GM12865 (cell line): ENCODE results near the gene DCAF15.

Experiments used
- DNase-seq: peaks from one replicate; pipeline ENCODE4 v3.0.0; 2010; ENCODE audit warnings: low read depth
- H3K4me3 ChIP-seq: 2 replicates; pipeline ENCODE4 v1.5.1; 2011; ENCODE audit warnings: mild to moderate bottlenecking, low read depth, low read length, control low read depth
- TF ChIP-seq, protein P1 (sequence below): IDR thresholded peaks from 2 replicates; pipeline ENCODE4 v1.5.1; 2011; ENCODE audit warnings: low read length, control low read depth, low read depth, inconsistent platforms; ENCODE audit not compliant: insufficient read depth; ENCODE audit errors: missing control alignments

Gene DCAF15

DNA sequence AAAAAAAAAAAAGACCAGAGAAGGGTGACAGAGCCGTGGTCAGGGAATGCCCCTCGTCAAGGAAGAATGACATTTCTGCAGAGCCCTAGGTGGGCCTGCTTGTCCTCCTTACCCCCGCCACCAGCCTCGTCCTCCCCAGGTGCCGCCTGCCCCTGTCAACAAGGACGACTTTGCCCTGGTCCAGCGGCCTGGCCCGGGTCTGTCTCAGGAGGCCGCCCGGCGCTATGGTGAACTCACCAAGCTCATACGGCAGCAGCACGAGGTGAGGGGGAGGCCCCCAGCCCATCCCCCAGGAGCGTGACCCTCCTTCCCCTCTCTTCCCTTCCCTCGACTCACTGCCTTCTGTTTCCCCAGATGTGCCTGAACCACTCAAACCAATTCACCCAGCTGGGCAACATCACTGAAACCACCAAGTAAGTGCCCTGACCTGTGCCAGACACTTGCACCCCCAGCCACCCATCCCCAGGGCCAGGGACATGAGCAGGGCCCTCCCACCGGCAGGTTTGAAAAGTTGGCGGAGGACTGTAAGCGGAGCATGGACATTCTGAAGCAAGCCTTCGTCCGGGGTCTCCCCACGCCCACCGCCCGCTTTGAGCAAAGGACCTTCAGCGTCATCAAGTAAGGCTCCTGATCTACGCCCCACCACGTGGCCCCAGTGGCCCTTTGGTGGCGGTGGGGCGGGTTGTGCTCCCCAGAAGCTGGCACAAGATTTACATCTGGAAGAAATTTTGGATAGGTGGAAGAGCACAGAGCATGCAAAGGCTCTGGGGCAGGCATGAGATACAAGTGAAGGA, 28.9 kb upstream of the DCAF15 start:
- no peak for DNase-seq
- TF ChIP-seq, protein P1, sequence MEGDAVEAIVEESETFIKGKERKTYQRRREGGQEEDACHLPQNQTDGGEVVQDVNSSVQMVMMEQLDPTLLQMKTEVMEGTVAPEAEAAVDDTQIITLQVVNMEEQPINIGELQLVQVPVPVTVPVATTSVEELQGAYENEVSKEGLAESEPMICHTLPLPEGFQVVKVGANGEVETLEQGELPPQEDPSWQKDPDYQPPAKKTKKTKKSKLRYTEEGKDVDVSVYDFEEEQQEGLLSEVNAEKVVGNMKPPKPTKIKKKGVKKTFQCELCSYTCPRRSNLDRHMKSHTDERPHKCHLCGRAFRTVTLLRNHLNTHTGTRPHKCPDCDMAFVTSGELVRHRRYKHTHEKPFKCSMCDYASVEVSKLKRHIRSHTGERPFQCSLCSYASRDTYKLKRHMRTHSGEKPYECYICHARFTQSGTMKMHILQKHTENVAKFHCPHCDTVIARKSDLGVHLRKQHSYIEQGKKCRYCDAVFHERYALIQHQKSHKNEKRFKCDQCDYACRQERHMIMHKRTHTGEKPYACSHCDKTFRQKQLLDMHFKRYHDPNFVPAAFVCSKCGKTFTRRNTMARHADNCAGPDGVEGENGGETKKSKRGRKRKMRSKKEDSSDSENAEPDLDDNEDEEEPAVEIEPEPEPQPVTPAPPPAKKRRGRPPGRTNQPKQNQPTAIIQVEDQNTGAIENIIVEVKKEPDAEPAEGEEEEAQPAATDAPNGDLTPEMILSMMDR: no peak
- no peak overlapping the region for H3K4me3 ChIP-seq

DNA sequence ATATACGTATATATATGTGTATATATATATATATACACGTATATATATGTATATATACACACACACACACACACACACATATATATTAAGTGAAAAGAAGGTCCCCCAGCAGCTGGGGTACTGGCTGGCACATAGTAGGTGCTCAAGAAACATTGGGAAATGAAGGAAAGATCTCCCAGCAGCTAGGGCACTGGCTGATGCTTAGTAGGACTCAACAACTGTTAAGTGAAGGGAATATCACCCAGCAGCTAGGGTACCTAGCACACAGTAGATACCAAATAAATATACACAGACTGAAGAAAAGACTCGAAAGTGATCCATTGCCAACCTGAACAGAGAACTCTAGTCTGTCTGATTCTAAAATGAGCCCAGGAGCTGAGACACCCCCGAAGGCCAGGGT, 26.3 kb upstream of the DCAF15 start:
- no peak overlapping the region for H3K4me3 ChIP-seq
- TF ChIP-seq, protein P1: no peak
- no peak for DNase-seq

DNA sequence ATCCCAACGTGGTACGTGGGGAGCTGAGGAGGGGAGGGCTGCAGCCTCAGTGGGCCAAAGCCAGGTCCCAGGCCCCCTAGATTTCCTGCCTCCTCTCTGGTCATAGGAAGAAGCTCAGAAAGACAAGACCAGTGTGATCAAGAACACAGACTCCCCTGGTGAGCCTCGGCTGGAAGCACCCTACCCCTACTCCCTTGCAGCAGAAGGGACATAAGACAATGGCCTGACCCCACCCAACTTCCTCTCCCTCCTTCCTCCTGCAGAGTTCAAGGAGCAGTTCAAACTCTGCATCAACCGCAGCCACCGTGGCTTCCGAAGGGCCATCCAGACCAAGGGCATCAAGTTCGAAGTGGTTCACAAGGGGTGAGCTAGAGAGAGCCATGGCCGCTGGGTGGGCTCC, 25.6 kb upstream of the DCAF15 start:
- TF ChIP-seq, protein P1: no peak
- no peak for DNase-seq
- no peak overlapping the region for H3K4me3 ChIP-seq

DNA sequence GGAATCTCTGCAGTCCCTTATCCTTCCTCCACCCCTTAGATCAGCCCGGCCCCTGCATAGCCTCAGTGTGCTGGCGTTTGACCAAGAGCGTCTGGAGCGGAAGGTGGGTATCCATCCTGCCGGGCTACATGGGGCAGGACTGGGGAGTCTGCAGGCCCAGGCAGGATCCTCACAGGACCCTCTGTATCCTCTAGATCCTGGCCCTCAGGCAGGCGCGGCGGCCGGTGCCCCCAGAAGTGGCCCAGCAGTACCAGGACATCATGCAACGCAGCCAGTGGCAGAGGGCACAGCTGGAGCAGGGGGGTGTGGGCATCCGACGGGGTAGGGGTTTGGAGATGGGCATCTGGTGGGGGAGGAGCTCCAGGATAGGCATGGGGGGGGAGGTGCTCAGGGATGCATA, 23.0 kb upstream of the DCAF15 start:
- no peak overlapping the region for H3K4me3 ChIP-seq
- no peak for DNase-seq
- TF ChIP-seq, protein P1: no peak

DNA sequence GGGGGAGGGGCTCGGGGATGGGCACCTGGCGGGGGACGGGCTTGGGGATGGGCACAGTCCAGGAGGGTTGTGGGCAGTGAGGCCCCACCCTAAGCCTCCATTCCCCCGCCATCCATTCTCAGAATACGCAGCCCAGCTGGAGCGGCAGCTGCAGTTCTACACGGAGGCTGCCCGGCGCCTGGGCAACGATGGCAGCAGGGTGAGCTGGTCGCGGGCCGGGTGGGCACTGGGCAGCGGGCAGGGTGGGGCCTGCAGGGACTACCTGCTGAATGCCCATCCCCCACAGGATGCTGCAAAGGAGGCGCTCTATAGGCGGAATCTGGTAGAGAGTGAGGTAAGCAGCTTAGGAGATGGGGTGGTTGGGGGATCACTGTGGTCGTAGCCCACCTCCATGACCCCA, 22.4 kb upstream of the DCAF15 start:
- TF ChIP-seq, protein P1: no peak
- no peak for DNase-seq
- H3K4me3 ChIP-seq: no peak overlapping the region

DNA sequence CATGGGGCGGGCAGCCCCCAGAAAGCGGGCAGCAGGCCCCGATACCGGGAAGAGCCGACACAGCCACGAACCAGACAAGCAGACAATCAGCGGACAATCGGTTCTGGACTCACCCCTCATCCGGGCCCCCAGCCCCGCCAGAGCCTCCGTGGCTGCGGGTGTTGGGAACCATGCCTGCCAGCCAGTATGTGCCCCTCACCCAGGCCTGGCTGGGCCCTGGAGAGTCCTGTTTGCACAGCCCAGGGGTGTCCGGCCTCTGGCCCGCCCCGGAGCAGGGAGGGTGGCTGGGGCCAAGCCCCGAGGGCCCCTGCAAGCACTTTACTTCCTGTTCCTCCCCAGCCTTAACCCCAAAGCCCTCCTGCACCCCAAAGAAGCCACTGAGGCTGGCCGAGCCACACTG, 21.9 kb upstream of the DCAF15 start:
- H3K4me3 ChIP-seq: no peak overlapping the region
- TF ChIP-seq, protein P1: no peak
- DNase-seq: no peak
